Activated T-cell treated with anti-CD3 and anti-CD28 coated beads, Interleukin-2, amount 50 U/mL, for 4 hours (primary cell): ENCODE measurements around the gene CYBC1. TPM values are rescaled to one million over a fixed set of nuclear protein-coding genes. Genes with fewer than 3 reads are reported as not detected.

ENCODE experiments used
- ATAC-seq, 2 donors: fragments of 200-7000 bp; cut with Tn5 transposase; one replicate each; pipeline ENCODE4 v1.10.0; 2021
- DNase-seq: peaks from one replicate; pipeline ENCODE4 v3.0.0-alpha.2; 2020
- H3K27me3 Mint-ChIP-seq: one replicate; pipeline ENCODE4 v1.8.0; 2021; ENCODE audit warnings: low read depth, mixed read lengths
- H3K36me3 Mint-ChIP-seq: one replicate; pipeline ENCODE4 v1.8.0; 2022; ENCODE audit warnings: mixed read lengths; ENCODE audit not compliant: insufficient read depth
- H3K4me1 Mint-ChIP-seq: one replicate; pipeline ENCODE4 v1.8.0; 2021; ENCODE audit warnings: low read depth, mixed read lengths
- H3K4me3 Mint-ChIP-seq: one replicate; pipeline ENCODE4 v1.8.0; 2021; ENCODE audit warnings: mild to moderate bottlenecking, moderate library complexity, mixed read lengths
- H3K9me3 Mint-ChIP-seq: one replicate; pipeline ENCODE4 v1.8.0; 2021; ENCODE audit warnings: mixed read lengths
- total RNA-seq, 3 donors: library from RNA; stranded (reverse); gene quantifications; one replicate each; pipeline ENCODE4 v1.2.1, GENCODE V29; 2021

Gene CYBC1
- total RNA-seq, 3 donors from 2014 or later = 151 to 165 (median 156) TPM

GRCh38 chr17:82407255-82407654 lies 43.3 kb downstream of the CYBC1 start:
- no peaks in the 10 kb centered on the region for H3K27me3 Mint-ChIP-seq
- DNase-seq (no peak), ATAC-seq (no peak)
- H3K9me3 Mint-ChIP-seq = no peaks in the 10 kb centered on the region
- no peaks in the 10 kb centered on the region for H3K4me1 Mint-ChIP-seq
- H3K36me3 Mint-ChIP-seq = peaks cover 10% of the 10 kb centered on the region
- H3K4me3 Mint-ChIP-seq = no peak overlapping the region

GRCh38 chr17:82406131-82406671 lies 44.4 kb downstream of the CYBC1 start:
- no peak overlapping the region for H3K4me3 Mint-ChIP-seq
- H3K36me3 Mint-ChIP-seq = peaks cover 10% of the 10 kb centered on the region
- peaks cover 7% of the 10 kb centered on the region for H3K4me1 Mint-ChIP-seq
- DNase-seq = no peak
- H3K27me3 Mint-ChIP-seq = no peaks in the 10 kb centered on the region
- ATAC-seq = no peak
- H3K9me3 Mint-ChIP-seq = no peaks in the 10 kb centered on the region

GRCh38 chr17:82405051-82405450 lies 45.5 kb downstream of the CYBC1 start:
- peaks cover 14% of the 10 kb centered on the region for H3K4me1 Mint-ChIP-seq
- H3K9me3 Mint-ChIP-seq = no peaks in the 10 kb centered on the region
- DNase-seq = no peak
- no peak for ATAC-seq
- no peak overlapping the region for H3K4me3 Mint-ChIP-seq
- H3K36me3 Mint-ChIP-seq = peaks cover 13% of the 10 kb centered on the region
- H3K27me3 Mint-ChIP-seq = no peaks in the 10 kb centered on the region

- DNase-seq (no peak), ATAC-seq (no peak)
- Mint-ChIP-seq H3K9me3 (no peaks in the 10 kb centered on the region), H3K4me1 (peaks cover 14% of the 10 kb centered on the region), H3K36me3 (peaks cover 9% of the 10 kb centered on the region), H3K4me3 (no peak overlapping the region), H3K27me3 (no peaks in the 10 kb centered on the region)
These were observed 46.6 kb downstream of the CYBC1 start for GRCh38 chr17:82403662-82404660.

- DNase-seq = no peak
- no peak for ATAC-seq
- Mint-ChIP-seq H3K36me3 (peaks cover 8% of the 10 kb centered on the region), H3K9me3 (no peaks in the 10 kb centered on the region), H3K4me3 (no peak overlapping the region), H3K27me3 (no peaks in the 10 kb centered on the region), H3K4me1 (peaks cover 14% of the 10 kb centered on the region)
These were observed 47.7 kb downstream of the CYBC1 start for GRCh38 chr17:82402865-82403264.

GRCh38 chr17:82400830-82401229 lies 49.7 kb downstream of the CYBC1 start:
- peaks cover 14% of the 10 kb centered on the region for H3K4me1 Mint-ChIP-seq
- peak overlapping the region; percentile 69 for H3K4me3 Mint-ChIP-seq
- H3K9me3 Mint-ChIP-seq = no peaks in the 10 kb centered on the region
- ATAC-seq = peak; percentile 89 to 92
- DNase-seq = peak; percentile 29
- peaks cover 9% of the 10 kb centered on the region for H3K36me3 Mint-ChIP-seq
- no peaks in the 10 kb centered on the region for H3K27me3 Mint-ChIP-seq

GRCh38 chr17:82400206-82400605 lies 50.3 kb downstream of the CYBC1 start:
- Mint-ChIP-seq H3K9me3 (no peaks in the 10 kb centered on the region), H3K27me3 (no peaks in the 10 kb centered on the region), H3K4me3 (no peak overlapping the region), H3K4me1 (peaks cover 14% of the 10 kb centered on the region), H3K36me3 (peaks cover 9% of the 10 kb centered on the region)
- ATAC-seq (no peak), DNase-seq (no peak)

- Mint-ChIP-seq H3K4me3 (no peak overlapping the region), H3K9me3 (no peaks in the 10 kb centered on the region), H3K36me3 (peaks cover 9% of the 10 kb centered on the region), H3K4me1 (peaks cover 14% of the 10 kb centered on the region), H3K27me3 (no peaks in the 10 kb centered on the region)
- DNase-seq (no peak), ATAC-seq (no peak)
These were observed 50.9 kb downstream of the CYBC1 start for GRCh38 chr17:82399601-82400101.

GRCh38 chr17:82399041-82399441 lies 51.5 kb downstream of the CYBC1 start:
- Mint-ChIP-seq H3K9me3 (no peaks in the 10 kb centered on the region), H3K4me1 (peaks cover 14% of the 10 kb centered on the region), H3K36me3 (peaks cover 9% of the 10 kb centered on the region), H3K27me3 (no peaks in the 10 kb centered on the region), H3K4me3 (no peak overlapping the region)
- ATAC-seq (no peak), DNase-seq (no peak)

GRCh38 chr17:82397449-82398335 lies 52.9 kb downstream of the CYBC1 start:
- no peak for DNase-seq
- Mint-ChIP-seq H3K36me3 (peaks cover 11% of the 10 kb centered on the region), H3K4me3 (no peak overlapping the region), H3K9me3 (no peaks in the 10 kb centered on the region), H3K27me3 (no peaks in the 10 kb centered on the region), H3K4me1 (peaks cover 14% of the 10 kb centered on the region)
- no peak for ATAC-seq

GRCh38 chr17:82396601-82397435 lies 53.7 kb downstream of the CYBC1 start:
- H3K4me1 Mint-ChIP-seq = peaks cover 12% of the 10 kb centered on the region
- no peak for ATAC-seq
- no peak overlapping the region for H3K4me3 Mint-ChIP-seq
- no peak for DNase-seq
- H3K9me3 Mint-ChIP-seq = no peaks in the 10 kb centered on the region
- H3K36me3 Mint-ChIP-seq = peaks cover 11% of the 10 kb centered on the region
- no peaks in the 10 kb centered on the region for H3K27me3 Mint-ChIP-seq

GRCh38 chr17:82394278-82394677 lies 56.3 kb downstream of the CYBC1 start:
- H3K36me3 Mint-ChIP-seq = peaks cover 8% of the 10 kb centered on the region
- no peak for DNase-seq
- H3K27me3 Mint-ChIP-seq = no peaks in the 10 kb centered on the region
- H3K4me1 Mint-ChIP-seq = no peaks in the 10 kb centered on the region
- no peaks in the 10 kb centered on the region for H3K9me3 Mint-ChIP-seq
- H3K4me3 Mint-ChIP-seq = no peak overlapping the region
- ATAC-seq = no peak

GRCh38 chr17:82392941-82393340 lies 57.6 kb downstream of the CYBC1 start:
- Mint-ChIP-seq H3K27me3 (no peaks in the 10 kb centered on the region), H3K4me3 (no peak overlapping the region), H3K4me1 (no peaks in the 10 kb centered on the region), H3K9me3 (no peaks in the 10 kb centered on the region), H3K36me3 (peaks cover 8% of the 10 kb centered on the region)
- DNase-seq = no peak
- no peak for ATAC-seq
